Activated CD8-positive, alpha-beta T cell treated with anti-CD3 and anti-CD28 coated beads, Interleukin-2, amount 10 ng/mL, durations not matched to agents 7 days and 5 days (primary cell): ENCODE measurements around the gene LCE5A. TPM values are rescaled to one million over a fixed set of nuclear protein-coding genes. Genes with fewer than 3 reads are reported as not detected.
"Not testable (repeated sequence)": the region's sequence is repeated elsewhere in the genome, so short reads cannot be mapped to it uniquely, and the experiment has no call there.

Experiments
- ATAC-seq: fragments of 150-1000 bp; cut with Tn5 transposase; one replicate; pipeline ENCODE4 v1.10.0; 2021; ENCODE audit warnings: moderate library complexity
- CTCF ChIA-PET: fragments of 350-600 bp; sonication (Branson Sonifier 250); formaldehyde crosslinking; loops from one replicate; lab custom pipeline; 2021; ENCODE audit warnings: antibody characterized with exemption; lab: Charles Lee
- POLR2A ChIA-PET: fragments of 350-600 bp; sonication (Branson Sonifier 250); formaldehyde crosslinking; loops from one replicate; lab custom pipeline; 2021; ENCODE audit warnings: antibody characterized with exemption; lab: Charles Lee
- DNase-seq: peaks from one replicate; pipeline ENCODE4 v3.0.0-alpha.2; 2020
- H3K27ac Mint-ChIP-seq: one replicate; pipeline ENCODE4 v1.8.0; 2021; ENCODE audit warnings: mild to moderate bottlenecking, mixed read lengths
- H3K27me3 Mint-ChIP-seq: one replicate; pipeline ENCODE4 v1.8.0; 2021; ENCODE audit warnings: low read depth, mixed read lengths
- H3K36me3 Mint-ChIP-seq: one replicate; pipeline ENCODE4 v1.8.0; 2021; ENCODE audit warnings: low read depth, mixed read lengths
- H3K4me1 Mint-ChIP-seq: one replicate; pipeline ENCODE4 v1.8.0; 2021; ENCODE audit warnings: low read depth, mixed read lengths
- H3K4me3 Mint-ChIP-seq: one replicate; pipeline ENCODE4 v1.8.0; 2021; ENCODE audit warnings: mild to moderate bottlenecking, mixed read lengths
- H3K9me3 Mint-ChIP-seq: one replicate; pipeline ENCODE4 v1.8.0; 2022; ENCODE audit warnings: mixed read lengths; ENCODE audit not compliant: insufficient read depth
- total RNA-seq, 2 experiments: library from RNA; stranded (reverse); gene quantifications; one replicate each; pipeline ENCODE4 v1.2.3, GENCODE V29; 2021

Gene LCE5A, protein sequence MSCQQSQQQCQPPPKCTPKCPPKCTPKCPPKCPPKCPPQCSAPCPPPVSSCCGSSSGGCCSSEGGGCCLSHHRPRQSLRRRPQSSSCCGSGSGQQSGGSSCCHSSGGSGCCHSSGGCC
- total RNA-seq: not detected

DNA sequence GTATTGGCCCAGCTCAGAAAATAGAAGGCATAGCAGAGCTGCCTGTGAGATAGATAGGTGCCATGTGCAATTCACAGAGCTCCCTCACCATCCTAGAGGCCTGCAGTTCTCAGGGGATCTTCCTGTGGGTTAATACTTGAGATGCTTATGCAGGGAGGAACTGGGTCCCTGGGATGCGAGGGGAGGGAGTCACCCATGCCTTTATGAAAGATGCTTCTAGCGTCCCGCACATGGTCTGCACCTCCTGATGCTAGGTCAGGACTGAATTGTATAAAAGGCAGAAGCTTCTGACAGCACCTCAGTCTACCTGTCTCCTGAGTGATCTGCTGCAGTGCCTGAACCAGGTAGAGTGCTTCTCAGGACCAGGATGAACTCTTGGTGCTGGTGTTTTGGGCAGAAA lies at the start of gene LCE5A:
TSS of gene LCE5A (plus strand) at position 301 of the 400 bp plus-strand sequence. CDS start 732 bp downstream, outside the sequence.
- ATAC-seq: no peak
- H3K36me3 Mint-ChIP-seq: no peaks in the 10 kb centered on the region
- no peak within 1 kb of the TSS for H3K4me3 Mint-ChIP-seq
- no peaks in the 10 kb centered on the region for H3K9me3 Mint-ChIP-seq
- DNase-seq: no peak
- H3K27ac Mint-ChIP-seq: no peak within 1 kb of the TSS
- H3K4me1 Mint-ChIP-seq: no peaks in the 10 kb centered on the region
- ChIA-PET POLR2A (no interaction called here), CTCF (no interaction called here)
- H3K27me3 Mint-ChIP-seq: peaks cover 38% of the 10 kb centered on the region

DNA sequence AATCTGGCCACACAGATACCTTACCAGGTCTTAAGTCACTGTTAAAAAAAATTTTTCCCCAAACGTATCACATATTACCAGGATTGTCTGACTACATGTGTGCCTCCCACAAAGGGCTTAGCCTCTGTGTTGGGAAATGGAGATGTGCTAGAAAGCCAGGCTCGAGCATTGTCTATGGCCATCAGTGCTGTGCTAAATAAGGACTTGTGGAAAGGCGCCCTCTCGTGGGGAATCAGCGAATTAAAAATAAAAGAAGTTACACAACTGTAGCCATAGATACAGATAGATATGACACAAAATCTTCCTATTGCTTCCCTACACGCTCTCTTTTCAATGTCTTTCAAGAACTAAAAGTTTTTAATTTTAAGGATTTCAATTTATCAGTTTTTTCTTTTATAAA lies 49.1 kb upstream of the LCE5A start:
- Mint-ChIP-seq H3K36me3 (no peaks in the 10 kb centered on the region), H3K4me3 (no peak overlapping the region)
- CTCF ChIA-PET: no interaction called here

DNA sequence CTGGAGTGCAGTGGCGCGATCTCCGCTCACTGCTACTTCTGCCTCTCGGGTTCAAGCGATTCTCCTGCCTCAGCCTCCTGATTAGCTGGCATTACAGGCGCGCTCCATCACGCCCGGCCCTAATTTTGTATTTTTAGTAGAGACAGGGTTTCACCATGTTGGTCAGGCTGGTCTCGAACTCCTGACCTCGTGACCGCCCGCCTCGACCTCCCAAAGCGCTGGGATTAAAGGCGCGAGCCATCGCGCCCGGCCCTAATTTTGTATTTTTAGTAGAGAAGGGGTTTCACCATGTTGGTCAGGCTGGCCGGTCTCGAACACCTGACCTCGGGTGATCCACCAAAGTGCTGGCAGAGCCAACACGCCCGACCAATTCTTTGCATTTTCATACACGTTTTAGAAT lies 48.0 kb upstream of the LCE5A start:
- Mint-ChIP-seq H3K4me1 (peaks cover 32% of the 10 kb centered on the region), H3K4me3 (no peak overlapping the region), H3K36me3 (no peaks in the 10 kb centered on the region), H3K27ac (no peak overlapping the region), H3K27me3 (peaks cover 11% of the 10 kb centered on the region), H3K9me3 (no peaks in the 10 kb centered on the region)
- no peak for DNase-seq
- no peak for ATAC-seq
- CTCF ChIA-PET: no interaction called here
- POLR2A ChIA-PET: no interaction called here

More for the DNA sequence above, 49.1 kb upstream of the LCE5A start:
- ATAC-seq (peak; percentile 40), DNase-seq (peak; percentile 79)
- POLR2A ChIA-PET: no interaction called here
- H3K4me1 Mint-ChIP-seq: peaks cover 32% of the 10 kb centered on the region
- peaks cover 6% of the 10 kb centered on the region for H3K27me3 Mint-ChIP-seq
- H3K27ac Mint-ChIP-seq: no peak overlapping the region
- no peaks in the 10 kb centered on the region for H3K9me3 Mint-ChIP-seq

DNA sequence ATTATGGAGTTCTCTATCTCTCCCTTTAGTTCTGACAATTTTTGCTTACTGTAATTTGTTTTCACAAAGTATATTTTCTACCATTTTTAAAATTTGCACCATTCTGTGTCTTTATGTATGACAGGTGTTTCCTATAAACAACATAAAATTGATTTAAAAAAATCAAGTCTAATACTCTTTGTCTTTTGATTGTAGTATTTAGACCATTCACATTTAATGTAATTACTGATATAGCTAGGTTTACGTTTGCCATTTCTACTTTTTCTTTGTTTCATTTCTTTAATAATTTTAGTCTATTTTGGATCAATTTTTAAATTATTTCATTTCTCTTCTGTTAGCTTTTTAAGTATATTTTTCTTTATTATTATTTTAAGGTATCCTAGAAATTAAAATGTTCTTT lies 44.4 kb upstream of the LCE5A start:
- peaks cover 19% of the 10 kb centered on the region for H3K27me3 Mint-ChIP-seq
- peaks cover 4% of the 10 kb centered on the region for H3K4me1 Mint-ChIP-seq
- POLR2A ChIA-PET: no interaction called here
- no peak overlapping the region for H3K27ac Mint-ChIP-seq
- DNase-seq (no peak), ATAC-seq (no peak)
- CTCF ChIA-PET: no interaction called here
- no peaks in the 10 kb centered on the region for H3K9me3 Mint-ChIP-seq
- no peak overlapping the region for H3K4me3 Mint-ChIP-seq
- no peaks in the 10 kb centered on the region for H3K36me3 Mint-ChIP-seq

DNA sequence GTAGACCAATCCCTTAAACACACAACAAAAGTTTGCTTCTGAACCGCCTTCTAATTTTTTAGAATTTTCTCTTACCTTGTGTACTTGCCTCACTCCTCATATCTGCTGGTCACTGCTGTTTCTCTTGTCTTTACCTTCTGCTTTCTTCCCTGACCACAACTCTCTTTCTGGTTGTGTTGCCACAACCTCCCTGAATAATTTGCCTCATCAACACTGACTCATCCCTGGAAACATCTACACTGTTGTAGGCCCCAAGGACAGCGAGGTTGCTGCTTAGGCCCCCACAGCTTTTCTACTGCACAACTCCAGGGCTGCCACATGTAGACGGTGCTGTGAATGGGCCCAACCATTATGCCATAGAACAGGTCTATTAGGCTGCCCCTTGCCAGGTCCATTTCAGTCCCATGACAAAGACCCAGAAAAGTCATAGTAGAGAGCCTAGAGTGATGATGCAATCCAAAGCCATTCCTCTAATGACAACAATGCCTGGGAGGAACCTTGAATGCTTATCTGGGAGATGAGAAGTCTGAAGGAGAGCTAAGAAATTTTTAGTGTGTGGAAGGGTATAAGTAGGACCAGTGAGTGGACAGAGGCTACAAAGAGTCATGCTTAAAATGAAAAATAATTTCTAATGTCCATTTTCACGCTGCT lies 36.6 kb upstream of the LCE5A start:
- ChIA-PET CTCF (interaction anchor here (1.7 kb wide), 1 partner anchor 16 kb away, joined by 6 read pairs; no protein-coding TSS in a partner anchor), POLR2A (interaction anchor here (0.5 kb wide), 1 partner anchor 270 kb away, joined by 4 read pairs; no protein-coding TSS in a partner anchor)
- no peak overlapping the region for H3K4me3 Mint-ChIP-seq
- H3K36me3 Mint-ChIP-seq: peaks cover 3% of the 10 kb centered on the region
- DNase-seq (no peak), ATAC-seq (no peak)
- H3K9me3 Mint-ChIP-seq: peaks cover 17% of the 10 kb centered on the region
- no peaks in the 10 kb centered on the region for H3K4me1 Mint-ChIP-seq
- H3K27ac Mint-ChIP-seq: no peak overlapping the region
- H3K27me3 Mint-ChIP-seq: peaks cover 3% of the 10 kb centered on the region

DNA sequence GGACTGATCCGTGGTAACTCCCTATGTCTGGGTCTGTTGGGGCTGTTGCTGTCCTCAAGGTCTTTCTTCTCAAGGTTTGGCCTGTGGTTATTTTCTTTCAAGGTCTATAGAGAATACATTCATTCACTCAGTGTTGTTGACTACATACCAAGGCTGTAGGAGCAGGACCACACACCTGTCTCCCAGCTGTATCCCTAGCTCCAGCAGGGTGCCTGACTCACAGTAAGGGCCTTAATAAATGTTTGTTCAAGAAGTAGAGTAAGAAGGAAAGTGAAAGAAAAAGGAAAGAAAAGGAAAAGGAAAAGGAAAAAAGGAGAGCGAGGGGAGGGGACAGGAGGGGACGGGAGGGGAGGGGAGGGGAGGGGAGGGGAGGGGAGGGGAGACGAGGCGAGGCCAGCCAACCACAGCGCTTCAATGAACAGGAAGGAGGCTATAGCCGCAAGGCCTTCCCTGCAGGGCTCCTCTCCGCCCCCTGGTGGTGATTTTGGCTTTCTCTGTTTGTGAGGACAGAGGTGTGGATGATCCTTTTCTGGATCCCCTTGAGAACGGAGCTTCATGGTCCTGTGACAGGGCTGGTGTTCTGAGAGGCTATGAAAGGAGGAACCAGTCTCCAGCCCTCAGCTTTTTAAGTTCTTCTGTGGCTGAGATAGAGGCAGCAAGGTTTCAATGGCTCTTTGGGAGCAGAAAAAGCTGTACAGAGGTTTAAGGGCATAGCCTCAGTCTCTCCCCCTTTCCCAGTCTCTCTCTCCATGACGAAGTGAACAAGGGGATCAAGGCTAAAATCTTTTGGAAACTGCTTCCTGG lies 30.6 kb upstream of the LCE5A start:
- Mint-ChIP-seq H3K27me3 (no peaks in the 10 kb centered on the region), H3K36me3 (peaks cover 3% of the 10 kb centered on the region), H3K4me1 (peaks cover 8% of the 10 kb centered on the region), H3K9me3 (peaks cover 17% of the 10 kb centered on the region), H3K27ac (peak overlapping the region; percentile 53), H3K4me3 (no peak overlapping the region)
- no peak for ATAC-seq
- peak; percentile 65 for DNase-seq
- POLR2A ChIA-PET: no interaction called here
- CTCF ChIA-PET: interaction anchor here (0.8 to 6.2 kb wide), 5 partner anchors 12 to 133 kb away, joined by 3 to 52 read pairs (median 3); no protein-coding TSS in a partner anchor

DNA sequence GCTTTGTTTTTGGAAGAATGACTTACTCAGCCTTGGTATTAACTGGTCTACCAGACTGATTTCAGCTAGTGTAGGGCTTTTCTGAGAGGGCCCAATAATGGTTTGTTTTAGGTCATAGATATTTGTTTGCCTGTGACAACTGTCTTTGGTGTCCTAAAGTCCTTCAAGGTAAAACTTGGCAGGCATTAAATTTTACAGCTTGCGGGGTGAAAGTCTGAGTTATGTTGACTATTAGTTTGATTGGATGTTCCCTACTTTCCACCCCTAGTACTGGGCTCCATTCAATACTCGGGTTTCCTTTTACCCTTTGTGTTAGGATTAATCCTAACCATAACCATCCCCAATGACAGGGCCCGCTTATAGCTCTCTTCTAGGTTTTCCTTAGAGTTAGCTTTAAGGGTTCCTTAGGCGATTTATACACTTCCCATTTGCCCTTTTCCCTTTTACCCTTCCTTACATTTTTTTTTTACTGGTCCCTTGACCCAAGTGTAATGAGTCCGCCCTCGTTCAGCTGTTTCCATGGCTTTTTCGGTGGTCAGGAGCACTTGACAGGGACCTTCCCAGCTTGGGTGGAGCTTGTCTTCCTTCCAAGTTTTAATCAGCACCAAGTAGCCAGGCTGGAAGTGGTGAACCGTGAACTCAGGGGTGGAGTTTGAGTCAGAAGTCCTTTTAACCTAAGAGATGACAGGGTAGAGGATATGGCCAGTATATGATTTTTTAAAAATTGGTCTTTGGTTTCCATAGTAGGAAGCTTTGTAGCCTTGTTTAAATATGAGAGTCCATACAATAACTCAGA lies 28.5 kb upstream of the LCE5A start:
- POLR2A ChIA-PET: no interaction called here
- H3K27me3 Mint-ChIP-seq: no peaks in the 10 kb centered on the region
- no peak for DNase-seq
- peaks cover 3% of the 10 kb centered on the region for H3K36me3 Mint-ChIP-seq
- H3K4me1 Mint-ChIP-seq: peaks cover 8% of the 10 kb centered on the region
- CTCF ChIA-PET: interaction anchor here (0.7 to 6.2 kb wide), 4 partner anchors 9 to 1089 kb away, joined by 3 to 52 read pairs (median 6); no protein-coding TSS in a partner anchor
- ATAC-seq: no peak
- peaks cover 3% of the 10 kb centered on the region for H3K9me3 Mint-ChIP-seq
- H3K27ac Mint-ChIP-seq: no peak overlapping the region
- no peak overlapping the region for H3K4me3 Mint-ChIP-seq

DNA sequence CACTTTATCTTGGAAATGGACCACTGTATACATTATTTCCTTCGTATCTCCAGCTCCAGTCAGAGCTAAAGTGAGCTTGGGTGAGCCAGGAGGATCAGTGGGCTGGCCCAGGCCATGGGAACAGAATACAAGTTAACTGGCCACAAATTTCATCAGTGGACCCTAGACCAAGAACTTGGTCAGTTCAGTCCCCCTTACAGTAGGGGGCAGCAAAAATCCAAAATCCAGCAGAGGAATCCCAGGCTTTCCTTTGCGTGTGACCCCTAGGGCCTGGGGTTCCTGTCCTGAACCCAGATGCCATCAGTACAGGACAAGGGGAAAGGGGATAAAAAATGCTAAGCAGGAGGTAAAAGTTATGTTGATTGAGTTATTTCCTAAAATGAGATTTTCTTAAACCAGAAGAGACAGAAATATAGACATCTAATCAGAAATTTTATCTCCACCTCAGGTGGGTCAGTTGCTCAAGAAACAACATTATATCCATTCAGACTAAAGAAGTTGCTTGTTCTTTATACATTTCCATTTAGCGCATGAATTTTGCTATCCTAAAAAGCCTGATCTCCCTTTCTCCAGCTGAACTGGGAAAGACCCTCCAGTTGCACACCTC lies 24.1 kb upstream of the LCE5A start:
- Mint-ChIP-seq H3K27me3 (peaks cover 5% of the 10 kb centered on the region), H3K4me1 (peaks cover 5% of the 10 kb centered on the region), H3K4me3 (no peak overlapping the region), H3K36me3 (no peaks in the 10 kb centered on the region), H3K27ac (no peak overlapping the region), H3K9me3 (no peaks in the 10 kb centered on the region)
- ChIA-PET CTCF (interaction anchor here (2.0 kb wide), 1 partner anchor 28 kb away, joined by 6 read pairs; no protein-coding TSS in a partner anchor), POLR2A (no interaction called here)
- ATAC-seq (no peak), DNase-seq (no peak)

DNA sequence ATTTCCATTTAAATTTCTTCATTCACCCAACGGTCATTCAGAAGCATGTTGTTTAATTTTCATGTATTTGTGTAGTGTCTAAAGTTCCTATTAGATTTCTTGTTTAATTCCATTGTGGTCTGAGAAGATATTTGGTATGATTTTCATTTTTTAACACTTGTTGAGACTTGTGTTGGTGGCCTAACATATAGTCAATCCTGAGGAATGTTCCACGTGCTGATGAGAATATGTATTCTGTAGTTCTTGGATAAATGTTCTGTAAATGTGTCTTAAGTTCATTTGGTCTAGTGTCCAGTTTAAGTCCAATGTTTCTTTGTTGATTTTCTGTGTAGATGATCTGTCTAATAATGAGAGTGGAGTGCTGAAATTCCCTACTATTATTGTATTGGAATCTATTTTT lies 22.7 kb upstream of the LCE5A start:
- Mint-ChIP-seq H3K27me3 (peaks cover 5% of the 10 kb centered on the region), H3K4me1 (peaks cover 5% of the 10 kb centered on the region), H3K27ac (no peak overlapping the region), H3K4me3 (no peak overlapping the region), H3K9me3 (no peaks in the 10 kb centered on the region), H3K36me3 (no peaks in the 10 kb centered on the region)
- DNase-seq: no peak
- ChIA-PET CTCF (no interaction called here), POLR2A (no interaction called here)
- ATAC-seq: no peak

DNA sequence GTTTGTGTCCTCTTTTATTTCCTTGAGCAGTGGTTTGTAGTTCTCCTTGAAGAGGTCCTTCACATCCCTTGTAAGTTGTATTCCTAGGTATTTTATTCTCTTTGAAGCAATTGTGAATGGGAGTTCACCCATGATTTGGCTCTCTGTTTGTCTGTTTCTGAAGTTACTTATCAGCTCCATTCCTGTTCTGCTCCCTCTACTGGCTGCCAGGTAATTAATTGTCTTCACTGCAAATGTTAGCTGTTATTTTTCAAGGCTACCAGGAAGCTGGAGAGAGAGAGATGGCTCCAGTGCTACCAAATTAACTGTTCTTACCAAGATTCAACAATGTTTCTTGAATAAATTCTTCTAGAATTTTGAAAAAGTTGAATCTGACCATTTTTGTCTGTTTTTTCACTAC lies 19.1 kb upstream of the LCE5A start:
- CTCF ChIA-PET: interaction anchor here (1.0 to 1.3 kb wide), 4 partner anchors 9 to 92 kb away, joined by 3 to 8 read pairs (median 4); no protein-coding TSS in a partner anchor
- DNase-seq, H3K4me3 Mint-ChIP-seq, H3K36me3 Mint-ChIP-seq, H3K27ac Mint-ChIP-seq, ATAC-seq, H3K9me3 Mint-ChIP-seq, H3K4me1 Mint-ChIP-seq, POLR2A ChIA-PET, H3K27me3 Mint-ChIP-seq: not testable (repeated sequence)

DNA sequence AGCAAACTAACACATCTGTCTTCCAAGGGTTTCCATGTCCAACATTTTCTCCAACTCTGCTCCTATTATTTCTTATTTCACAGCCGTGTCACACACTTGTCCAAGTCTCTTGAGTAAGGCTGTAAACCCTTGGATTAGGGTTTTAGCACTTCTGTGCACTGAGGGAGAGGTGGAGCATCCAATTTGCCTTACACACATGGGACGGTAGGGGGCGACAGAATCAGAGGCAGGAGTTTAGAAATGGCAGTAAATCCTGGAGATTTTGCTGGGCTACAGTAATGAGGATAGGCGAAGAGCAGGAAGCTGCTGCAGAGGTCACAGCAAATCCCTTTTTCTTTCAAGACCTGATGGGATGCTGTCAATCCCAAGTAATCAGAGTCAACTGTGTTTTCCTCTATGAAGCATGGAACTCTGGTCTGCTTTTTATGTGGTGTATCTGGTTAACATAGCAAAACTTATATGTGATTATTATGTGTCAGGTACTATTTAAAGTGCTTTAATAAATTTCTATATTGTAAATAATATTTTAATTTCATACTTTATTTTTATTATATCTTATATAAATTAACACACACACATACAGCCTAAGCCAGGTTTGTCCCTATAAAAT lies 15.4 kb upstream of the LCE5A start:
- POLR2A ChIA-PET: no interaction called here
- ATAC-seq: no peak
- Mint-ChIP-seq H3K27ac (no peak overlapping the region), H3K9me3 (no peaks in the 10 kb centered on the region), H3K36me3 (no peaks in the 10 kb centered on the region), H3K4me1 (no peaks in the 10 kb centered on the region), H3K4me3 (no peak overlapping the region), H3K27me3 (no peaks in the 10 kb centered on the region)
- peak; percentile 33 for DNase-seq
- CTCF ChIA-PET: no interaction called here
